MM.1S (cell line): ENCODE results near the gene PILRB.

Source experiments
- CTCF ChIP-seq: fragments of 300-600 bp; sonication (generic); IDR thresholded peaks from 2 replicates; pipeline ENCODE4 v1.5.1; 2016; ENCODE audit warnings: antibody characterized with exemption, low read length, mixed read lengths
- EZH2phosphoT487 ChIP-seq: fragments of 300-600 bp; sonication (generic); IDR thresholded peaks from 2 replicates; pipeline ENCODE4 v1.6.1; 2018; ENCODE audit warnings: antibody characterized with exemption, low read length

- TF ChIP-seq CTCF = no peak
- no peak for TF ChIP-seq EZH2phosphoT487
Observed at GRCh38 chr7:100376066-100376465, 18.1 kb downstream of the PILRB start.
